COLO668 (cell line): Measurements from ENCODE around the gene XRN2.

Source experiments
- DNase-seq: peaks from one replicate; lab custom pipeline; 2025; ENCODE audit not compliant: unreplicated experiment; lab: John Stamatoyannopoulos, UW

XRN2 gene, protein sequence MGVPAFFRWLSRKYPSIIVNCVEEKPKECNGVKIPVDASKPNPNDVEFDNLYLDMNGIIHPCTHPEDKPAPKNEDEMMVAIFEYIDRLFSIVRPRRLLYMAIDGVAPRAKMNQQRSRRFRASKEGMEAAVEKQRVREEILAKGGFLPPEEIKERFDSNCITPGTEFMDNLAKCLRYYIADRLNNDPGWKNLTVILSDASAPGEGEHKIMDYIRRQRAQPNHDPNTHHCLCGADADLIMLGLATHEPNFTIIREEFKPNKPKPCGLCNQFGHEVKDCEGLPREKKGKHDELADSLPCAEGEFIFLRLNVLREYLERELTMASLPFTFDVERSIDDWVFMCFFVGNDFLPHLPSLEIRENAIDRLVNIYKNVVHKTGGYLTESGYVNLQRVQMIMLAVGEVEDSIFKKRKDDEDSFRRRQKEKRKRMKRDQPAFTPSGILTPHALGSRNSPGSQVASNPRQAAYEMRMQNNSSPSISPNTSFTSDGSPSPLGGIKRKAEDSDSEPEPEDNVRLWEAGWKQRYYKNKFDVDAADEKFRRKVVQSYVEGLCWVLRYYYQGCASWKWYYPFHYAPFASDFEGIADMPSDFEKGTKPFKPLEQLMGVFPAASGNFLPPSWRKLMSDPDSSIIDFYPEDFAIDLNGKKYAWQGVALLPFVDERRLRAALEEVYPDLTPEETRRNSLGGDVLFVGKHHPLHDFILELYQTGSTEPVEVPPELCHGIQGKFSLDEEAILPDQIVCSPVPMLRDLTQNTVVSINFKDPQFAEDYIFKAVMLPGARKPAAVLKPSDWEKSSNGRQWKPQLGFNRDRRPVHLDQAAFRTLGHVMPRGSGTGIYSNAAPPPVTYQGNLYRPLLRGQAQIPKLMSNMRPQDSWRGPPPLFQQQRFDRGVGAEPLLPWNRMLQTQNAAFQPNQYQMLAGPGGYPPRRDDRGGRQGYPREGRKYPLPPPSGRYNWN

DNA sequence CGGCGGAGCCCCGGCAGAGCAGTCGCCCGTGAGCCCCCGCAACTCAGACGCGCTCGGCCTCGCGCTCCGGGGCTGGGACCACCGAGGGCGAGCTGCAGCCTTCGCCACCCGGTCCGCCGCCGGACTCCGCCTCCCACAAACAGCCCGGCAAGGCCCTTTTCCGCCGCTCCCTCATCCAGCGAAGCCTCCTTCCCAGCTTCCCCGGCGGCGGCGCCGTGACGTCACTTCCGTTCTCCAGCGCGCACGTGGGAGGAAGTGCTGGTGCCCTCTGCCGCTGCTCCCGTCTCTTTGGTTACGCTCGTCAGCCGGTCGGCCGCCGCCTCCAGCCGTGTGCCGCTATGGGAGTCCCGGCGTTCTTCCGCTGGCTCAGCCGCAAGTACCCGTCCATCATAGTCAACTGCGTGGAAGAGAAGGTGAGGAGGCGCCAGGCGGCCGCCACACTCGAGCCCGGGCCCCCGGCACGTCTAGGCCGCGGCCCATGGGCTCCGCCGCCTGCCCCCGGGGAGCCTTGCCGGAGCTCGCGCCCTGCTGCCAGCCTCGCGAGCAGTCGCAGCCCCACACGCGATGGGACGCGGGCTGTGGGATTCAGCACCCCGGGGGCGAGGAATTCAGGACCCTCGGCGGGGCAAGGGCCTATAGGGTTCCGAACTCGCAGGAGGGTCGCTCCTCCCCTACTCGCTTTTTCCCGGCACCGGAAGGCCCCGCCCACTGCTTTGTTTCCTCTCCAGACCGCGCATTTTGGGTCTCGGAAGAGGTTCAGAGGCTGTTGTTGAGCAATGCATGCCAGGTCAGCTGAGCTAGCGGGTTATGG, at the start of gene XRN2:
XRN2 (plus strand) TSS at position 271 of the 811 bp plus-strand sequence; CDS start at position 339, 68 bp downstream.
- peak; percentile 98 for DNase-seq

DNA sequence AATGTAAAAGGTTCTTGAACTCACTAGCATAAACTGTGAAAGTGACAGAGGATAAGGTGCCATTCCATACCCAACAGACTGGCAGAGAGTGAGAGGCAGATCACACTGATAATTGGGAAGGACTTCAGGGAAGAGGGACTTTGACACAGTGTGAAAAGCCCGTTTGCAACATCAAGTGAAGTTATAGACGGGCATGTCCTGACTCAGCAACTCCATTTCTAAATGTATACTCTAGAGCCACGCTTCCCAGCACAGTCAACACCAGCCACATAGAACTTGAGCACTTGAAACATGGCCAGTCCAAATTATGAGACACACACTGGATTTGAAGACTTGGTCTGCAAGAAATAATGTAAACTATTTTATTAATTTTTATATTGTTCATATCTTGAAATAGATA, 45.9 kb upstream of the XRN2 start:
- no peak for DNase-seq

DNA sequence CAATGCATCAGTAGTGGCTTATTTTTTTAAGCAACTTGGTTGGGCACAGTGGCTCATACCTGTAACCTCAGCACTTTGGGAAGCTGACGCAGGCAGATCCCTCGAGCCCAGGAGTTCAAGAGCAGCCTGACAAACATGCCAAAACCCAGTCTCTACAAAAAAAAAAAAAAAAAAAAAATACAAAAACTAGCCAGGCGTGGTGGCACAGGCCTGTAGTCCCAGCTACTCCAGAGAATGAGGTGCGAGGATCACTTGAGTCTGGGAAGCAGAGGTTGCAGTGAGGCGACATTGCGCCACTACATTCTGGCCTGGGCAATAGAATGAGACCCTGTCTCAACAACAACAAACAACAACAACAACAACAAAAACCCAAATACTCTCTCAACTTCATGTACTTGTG, 44.7 kb upstream of the XRN2 start:
- no peak for DNase-seq

DNA sequence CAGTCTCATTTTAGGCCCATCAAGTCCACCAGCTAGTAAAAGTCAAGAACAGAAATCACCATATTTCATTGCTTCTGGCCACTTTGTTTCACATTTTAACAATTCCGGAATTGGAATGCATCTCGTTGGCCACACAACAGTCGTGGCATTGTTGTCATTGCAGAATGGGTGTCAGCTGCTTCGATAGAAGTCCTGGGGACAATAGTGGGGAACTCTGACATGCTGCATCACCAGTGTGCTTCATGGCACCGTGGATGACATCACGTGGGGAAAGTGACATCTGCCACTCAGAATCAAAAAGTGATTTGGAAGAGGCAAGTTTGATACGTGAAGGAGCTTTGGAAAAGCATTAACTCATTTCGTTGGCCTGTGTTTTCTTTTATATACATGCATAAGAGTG, 43.8 kb upstream of the XRN2 start:
- DNase-seq: no peak

DNA sequence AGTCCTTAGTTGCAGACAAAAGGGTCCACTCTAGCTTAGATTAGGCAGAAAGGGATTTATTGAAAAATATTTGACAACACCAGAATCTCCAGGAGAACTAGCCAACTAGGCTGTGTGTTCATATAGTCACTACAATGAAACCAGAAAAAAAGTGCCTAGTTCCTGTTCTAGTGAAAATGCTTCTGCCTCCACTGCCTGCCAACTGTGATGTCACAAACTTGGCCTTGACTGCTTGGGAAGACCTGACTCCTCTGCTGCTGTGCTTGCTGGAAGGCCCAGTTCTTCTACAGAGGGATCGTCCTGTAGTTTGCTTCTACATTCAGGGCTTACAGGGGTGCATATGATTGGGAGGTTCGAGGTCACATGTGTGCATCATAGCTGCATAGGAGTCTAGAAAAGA, 40.3 kb upstream of the XRN2 start:
- no peak for DNase-seq

DNA sequence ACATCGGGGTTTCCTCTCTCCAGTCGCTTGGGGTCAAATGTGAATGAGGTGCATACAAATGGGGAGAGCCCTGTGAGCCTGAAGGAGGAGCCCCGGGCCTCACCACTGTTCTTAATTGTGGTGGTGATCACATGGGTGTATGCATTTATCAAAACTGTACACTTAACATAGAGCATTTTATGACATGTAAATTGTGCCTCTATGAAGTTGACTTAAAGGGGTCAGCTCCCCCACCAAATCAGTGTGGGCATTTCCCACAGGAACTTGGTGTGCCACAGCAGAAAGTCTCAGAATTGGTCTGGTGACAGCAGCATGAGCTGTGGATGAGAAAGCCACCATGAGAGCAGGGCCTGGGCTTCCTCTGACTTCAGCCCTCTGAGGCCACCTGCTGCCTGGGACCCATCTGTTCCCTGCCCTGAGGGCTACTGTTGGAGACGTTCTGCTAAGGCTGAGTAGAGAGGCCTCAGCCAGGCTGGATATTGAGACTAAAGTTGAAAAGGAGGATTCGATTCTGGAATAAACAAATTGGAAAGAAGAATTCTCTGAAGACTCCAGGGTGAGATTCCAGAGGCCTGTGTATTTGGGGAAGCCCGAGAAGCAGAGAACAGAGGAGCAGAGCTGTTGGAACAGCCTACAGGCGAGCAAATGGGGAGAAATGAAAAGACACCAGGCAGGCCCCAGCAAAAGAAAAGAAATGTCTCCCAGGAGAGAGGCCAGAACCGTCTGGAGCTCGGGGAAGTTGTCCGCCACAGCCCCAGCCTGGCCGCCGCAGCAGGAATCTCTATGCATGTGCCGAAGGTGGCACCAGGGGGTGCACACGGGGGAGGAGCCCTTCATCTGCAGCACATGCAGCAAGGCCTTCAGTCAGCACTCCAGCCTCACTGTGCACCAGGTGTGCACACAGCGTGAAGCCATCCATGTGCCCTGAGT, 37.6 kb upstream of the XRN2 start:
- peak; percentile 26 for DNase-seq

DNA sequence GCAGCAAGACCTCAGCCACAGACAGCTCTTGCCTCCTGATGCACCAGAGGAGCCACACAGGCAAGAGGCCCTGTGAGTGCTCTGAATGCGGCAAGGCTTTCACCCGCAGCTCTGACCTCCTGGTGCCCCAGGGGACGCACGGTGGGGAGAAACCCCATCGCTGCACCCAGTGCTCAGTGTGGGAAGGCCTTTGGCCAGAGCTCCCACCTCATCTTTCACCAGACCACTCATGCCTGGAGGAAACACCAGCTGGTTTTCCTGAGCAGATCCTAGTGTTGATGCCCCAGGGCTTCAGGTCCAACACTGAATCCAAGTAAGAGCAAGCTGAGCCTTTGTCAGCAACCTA, 37.0 kb upstream of the XRN2 start:
- DNase-seq: no peak

DNA sequence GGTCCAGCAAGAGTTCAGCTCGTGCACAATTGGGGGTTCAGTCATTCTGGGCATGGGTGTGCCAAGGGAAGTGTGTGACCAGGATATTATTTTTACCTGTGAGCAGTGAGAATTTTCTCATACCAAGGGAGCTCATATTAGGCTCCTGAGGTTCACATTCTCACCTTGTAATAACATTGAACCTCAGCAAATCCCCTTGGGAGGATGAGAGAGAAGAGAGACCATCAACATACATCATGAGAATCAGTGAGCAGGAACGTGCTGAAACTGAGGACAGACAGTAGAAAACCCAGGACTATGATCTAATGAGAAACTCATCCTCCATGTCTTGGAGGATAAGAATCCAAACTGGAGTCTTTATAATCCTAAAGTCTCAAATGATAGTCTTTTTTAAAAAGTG, 33.4 kb upstream of the XRN2 start:
- DNase-seq: no peak

DNA sequence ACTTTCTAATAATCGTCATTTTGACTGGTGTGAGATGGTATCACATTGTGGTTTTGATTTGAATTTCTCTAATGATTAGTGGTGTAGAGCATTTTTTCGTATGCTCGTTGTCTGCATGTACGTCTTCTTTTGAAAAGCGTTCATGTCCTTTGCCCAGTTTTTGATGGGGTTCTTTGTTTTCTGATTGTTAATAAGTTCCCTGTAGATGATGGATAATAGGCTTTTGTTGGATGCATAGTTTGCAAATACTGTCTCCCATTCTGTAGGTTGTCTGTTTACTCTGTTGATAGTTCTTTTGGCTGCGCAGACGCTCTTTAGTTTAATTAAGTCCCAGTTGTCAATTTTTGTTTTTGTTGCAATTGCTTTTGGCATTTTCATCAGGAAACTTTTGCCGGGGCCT, 32.3 kb upstream of the XRN2 start:
- DNase-seq: no peak

DNA sequence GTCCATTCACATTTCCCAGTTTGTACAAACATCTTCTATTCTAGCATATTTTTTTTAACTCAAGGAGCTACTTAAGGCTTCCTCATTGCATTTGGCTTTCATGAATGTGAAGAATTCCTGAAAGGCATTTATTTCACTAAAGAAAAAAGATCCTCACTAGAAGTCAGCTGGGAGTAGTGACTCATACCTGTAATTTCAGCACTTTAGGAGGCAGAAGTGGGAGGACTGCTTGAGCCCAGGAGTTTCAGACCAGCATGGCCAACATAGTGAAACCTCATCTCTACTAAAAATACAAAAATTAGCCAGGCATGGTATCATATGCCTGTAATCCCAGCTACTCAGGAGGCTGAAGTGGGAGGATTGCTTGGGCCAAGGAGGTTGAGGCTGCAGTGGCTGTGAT, 30.9 kb upstream of the XRN2 start:
- no peak for DNase-seq

DNA sequence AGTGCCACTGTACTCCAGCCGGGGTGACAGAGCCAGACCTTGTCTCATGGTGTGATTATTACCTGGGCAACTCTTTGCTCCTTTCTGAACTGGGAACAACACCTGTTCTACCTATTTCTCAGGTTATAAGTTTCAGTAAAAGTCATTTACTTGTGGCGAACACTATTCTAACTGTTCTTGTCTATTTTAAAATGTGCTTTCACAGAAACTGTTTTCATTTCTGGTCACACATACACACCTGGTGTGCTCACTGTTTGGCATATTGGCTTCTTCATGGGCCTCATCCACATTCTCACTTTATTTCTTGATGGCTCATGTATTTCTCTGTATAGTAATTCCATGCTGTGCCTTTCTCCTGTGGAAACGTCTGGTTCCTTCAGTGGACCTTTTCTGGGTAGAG, 30.5 kb upstream of the XRN2 start:
- no peak for DNase-seq

DNA sequence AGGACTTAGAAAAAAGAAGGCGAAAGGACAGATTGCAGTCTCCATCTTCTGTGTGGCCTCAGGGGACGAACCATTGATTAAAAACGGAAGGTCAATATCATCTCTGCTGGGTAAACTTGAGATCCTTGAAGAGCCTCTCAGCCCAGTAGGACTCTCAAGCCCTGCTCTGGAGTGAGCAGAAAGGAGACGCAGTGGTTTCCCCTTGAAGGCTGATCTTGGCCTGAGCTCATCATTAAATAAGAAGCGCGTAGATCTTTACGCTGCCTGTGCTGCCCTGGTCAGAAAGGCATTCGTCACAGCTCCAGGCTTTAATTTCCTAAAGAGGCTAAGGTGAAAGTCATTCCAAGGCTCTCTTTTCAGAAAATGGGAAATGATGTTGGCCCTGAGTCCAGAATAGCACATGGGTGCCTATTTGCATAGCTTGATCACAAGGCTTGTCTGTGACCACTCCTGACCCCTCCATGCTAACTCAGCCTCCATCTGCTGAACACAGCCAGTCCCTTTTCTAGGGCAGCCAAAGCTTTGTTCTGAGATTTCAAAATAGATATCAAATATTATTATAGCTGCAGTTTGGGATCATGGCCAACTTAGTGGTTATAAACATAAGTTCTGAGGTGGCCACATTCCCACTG, 29.3 kb upstream of the XRN2 start:
- DNase-seq: no peak

DNA sequence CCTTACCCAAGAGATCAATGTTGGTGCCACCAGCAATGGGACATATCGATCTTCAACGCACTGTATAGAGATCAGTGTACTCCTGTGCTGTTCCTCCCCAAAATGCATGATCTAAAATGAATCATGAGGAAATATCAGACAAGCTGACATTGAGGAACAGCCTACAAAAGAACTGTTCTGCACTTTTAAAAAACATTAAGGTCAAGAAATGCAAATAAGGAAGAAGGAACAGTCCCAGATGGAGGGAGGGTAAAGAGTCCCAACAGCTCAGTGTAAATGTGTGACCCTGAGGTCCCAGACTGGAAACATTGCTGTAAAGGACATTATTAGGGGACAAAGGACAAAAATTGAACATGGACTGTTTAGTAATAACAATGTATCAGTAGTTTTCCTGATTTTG, 24.3 kb upstream of the XRN2 start:
- DNase-seq: no peak

DNA sequence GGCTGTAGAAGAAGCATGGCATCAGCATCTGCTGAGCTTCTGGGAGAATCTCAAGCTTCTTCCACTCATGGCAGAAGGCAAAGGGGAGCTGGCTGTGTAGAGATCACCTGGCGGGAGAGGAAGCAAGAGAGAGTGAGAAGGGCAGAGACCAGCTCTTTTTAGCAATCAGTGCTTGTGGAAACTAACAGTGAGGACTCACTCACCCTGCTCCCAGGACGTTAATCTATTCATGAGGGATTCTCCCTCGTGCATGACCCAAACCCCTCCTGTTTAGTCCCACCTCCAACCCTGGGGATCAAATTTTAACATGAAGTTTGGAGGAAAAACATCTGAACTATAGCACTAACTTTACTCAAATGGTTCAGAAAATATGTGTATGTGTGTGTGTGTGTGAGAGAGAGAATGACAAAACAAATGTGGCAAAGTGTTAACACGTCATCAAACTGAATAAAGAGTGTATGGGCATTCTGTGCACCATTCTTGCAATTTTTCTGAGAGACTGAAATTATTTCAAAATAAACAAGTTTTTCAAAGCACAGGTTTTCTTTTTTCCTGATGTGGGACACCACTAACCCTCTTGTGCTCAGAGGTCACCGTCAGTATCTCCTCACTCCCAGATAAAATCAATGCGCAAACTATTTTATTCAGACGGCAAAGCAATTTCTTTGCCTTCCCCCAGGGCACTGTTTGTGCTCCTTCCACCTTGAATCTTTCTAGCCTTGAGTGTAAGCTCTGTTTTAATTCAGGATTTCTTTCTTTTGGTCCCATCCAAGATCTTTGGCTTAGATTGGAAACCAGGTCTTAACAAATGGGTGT, 23.2 kb upstream of the XRN2 start:
- DNase-seq: no peak

DNA sequence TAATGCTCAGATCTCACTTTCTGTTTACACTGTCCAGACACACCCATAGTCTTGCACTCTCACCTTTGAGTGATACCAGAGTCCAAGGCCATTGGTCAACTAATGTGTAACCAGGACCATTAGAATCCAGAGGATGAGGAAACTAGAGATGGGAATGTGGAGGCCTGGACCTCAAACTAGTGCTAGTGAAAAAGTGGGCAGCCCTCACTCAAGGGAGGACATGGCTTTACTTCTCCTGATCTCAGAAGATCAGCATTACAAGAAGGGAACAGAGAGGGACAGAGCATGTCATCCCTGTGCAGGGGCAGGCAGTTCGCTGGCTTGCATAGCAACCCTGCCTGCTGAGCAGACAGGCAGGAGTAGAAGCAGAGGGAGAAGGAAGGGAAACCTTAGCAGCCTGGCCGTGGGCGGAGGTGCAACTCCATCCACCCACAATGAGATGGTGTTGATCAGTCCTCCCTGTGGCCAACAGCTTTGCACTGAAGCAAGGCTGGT, 22.6 kb upstream of the XRN2 start:
- no peak for DNase-seq

DNA sequence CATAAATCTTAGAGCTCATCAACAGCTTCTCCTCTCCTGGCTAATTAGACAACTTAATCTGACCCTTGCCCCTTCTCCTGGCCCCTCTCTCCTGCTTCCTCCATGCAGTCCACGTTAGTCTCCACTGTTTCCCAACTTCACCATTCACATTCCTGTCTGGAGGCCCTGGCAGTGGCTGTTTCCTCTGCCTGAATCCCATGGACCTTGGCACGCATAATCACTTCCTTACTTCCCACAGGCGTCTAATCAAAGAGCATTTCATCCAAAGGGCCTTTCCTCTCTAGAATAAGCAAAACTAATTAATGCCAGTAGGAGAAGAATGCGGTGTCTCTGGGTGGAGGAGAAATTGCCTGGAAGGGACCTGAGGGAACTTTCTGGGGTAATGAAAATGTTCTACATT, 16.4 kb upstream of the XRN2 start:
- no peak for DNase-seq

DNA sequence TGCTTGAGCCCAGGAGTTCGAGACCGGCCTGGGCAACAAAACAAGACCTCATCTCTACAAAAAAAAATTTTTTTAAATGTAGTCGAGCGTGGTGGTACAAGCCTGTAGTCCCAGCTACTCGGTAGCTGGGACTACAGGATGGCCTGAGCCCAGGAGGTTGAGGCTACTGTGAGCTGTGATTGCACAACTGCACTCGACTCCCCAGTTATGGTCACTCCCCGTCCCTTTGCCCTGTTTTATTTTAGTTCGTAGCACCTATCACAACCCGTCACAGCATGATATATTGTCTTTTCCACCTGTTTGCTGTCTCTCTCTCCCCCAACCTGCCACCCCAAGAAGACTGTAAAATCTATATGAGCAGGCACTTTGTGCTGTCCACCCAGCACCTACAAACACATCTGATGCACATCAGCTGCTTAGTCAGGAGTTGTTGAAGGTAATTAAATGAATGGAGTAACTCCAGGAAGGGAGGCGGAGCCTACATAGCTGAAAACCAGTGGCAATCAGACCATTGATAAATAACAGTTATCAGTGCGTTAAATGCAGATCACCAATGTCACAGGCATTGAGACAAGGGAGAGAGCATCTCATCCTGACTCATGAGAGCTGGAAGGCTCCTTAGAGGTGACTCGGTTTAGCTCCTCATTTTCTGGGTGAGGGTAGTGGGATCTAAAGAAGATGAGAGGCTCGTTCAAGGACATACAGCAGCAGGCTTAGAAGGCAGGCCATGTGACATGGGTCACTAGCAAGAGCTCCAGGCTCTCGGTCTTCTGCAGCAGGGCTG, 14.4 kb upstream of the XRN2 start:
- no peak for DNase-seq

DNA sequence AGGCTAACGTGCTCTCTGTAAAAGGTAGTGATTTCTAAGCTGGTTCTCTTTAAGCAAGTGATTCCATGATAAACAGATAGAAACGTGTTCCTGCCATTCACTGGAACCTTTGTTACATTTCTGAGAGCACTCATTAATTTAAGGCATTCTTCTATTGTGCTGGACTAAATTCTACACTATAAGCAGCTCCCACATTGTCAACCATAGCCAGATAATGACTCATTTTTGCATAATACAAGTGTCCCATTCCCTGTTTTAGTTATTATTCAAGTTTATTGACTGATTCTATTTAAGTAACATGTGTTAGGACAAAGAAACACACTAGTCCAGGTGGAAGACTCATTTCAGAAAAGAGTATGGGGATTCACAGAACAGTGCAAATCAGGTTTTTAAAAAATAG, 13.5 kb upstream of the XRN2 start:
- no peak for DNase-seq
